HG03039 (cell line): Measurements from ENCODE around the gene LRRC45.
A peak's percentile ranks its signal among the peaks of the same experiment; 100 is the strongest.
"Not testable (repeated sequence)": the region's sequence is repeated elsewhere in the genome, so short reads cannot be mapped to it uniquely, and the experiment has no call there.

Experiments
- ATAC-seq: cut with Tn5 transposase; IDR thresholded peaks from one replicate; pipeline ENCODE4 v1.9.1; 2021; ENCODE audit warnings: mild to moderate bottlenecking, moderate library complexity; ENCODE audit not compliant: unreplicated experiment

LRRC45 gene

GRCh38 chr17:82031885-82032627 is 9.0 kb downstream of the LRRC45 start:
- ATAC-seq, result no peak

GRCh38 chr17:82033359-82034085 is 10.4 kb downstream of the LRRC45 start:
- no peak for ATAC-seq

GRCh38 chr17:82034371-82035011 is 11.4 kb downstream of the LRRC45 start:
- ATAC-seq, result no peak

- no peak for ATAC-seq
Observed at GRCh38 chr17:82035488-82035887, 12.4 kb downstream of the LRRC45 start.

GRCh38 chr17:82035956-82036633 is 13.0 kb downstream of the LRRC45 start:
- no peak for ATAC-seq

GRCh38 chr17:82036634-82037091 is 13.6 kb downstream of the LRRC45 start:
- ATAC-seq, result no peak

GRCh38 chr17:82037092-82037888 is 14.2 kb downstream of the LRRC45 start, which contains the start of gene DCXR:
DCXR (minus strand) TSS chr17:82037697; CDS start chr17:82037682, 15 bp downstream.
- peak; percentile 71 for ATAC-seq

GRCh38 chr17:82037889-82038195 is 14.7 kb downstream of the LRRC45 start:
- ATAC-seq, result no peak

- ATAC-seq, result not testable (repeated sequence)
Observed at GRCh38 chr17:82038796-82039409, 15.8 kb downstream of the LRRC45 start.

- ATAC-seq, result no peak
Observed at GRCh38 chr17:82039695-82040299, 16.7 kb downstream of the LRRC45 start.

GRCh38 chr17:82041144-82041814 is 18.2 kb downstream of the LRRC45 start:
- ATAC-seq, result no peak

GRCh38 chr17:82042649-82043048 is 19.5 kb downstream of the LRRC45 start:
- no peak for ATAC-seq

- no peak for ATAC-seq
Observed at GRCh38 chr17:82043507-82043906, 20.4 kb downstream of the LRRC45 start.

GRCh38 chr17:82045936-82046484 is 22.9 kb downstream of the LRRC45 start:
- ATAC-seq, result no peak

GRCh38 chr17:82046903-82047302 is 23.8 kb downstream of the LRRC45 start:
- no peak for ATAC-seq

GRCh38 chr17:82047379-82047778 is 24.3 kb downstream of the LRRC45 start:
- no peak for ATAC-seq

- no peak for ATAC-seq
Observed at GRCh38 chr17:82047914-82048570, 24.9 kb downstream of the LRRC45 start.

GRCh38 chr17:82048571-82048971 is 25.5 kb downstream of the LRRC45 start:
- ATAC-seq, result no peak
